ENCODE data around the gene ITIH6.

GRCh38 chrX:54788446-54788845 is 9.6 kb downstream of the ITIH6 start:
- TF ChIP-seq CTCF (conservative IDR thresholded peaks at IDR 0.05; ENCODE audit: low read depth, low read length), result no peak
- no peak for TF ChIP-seq EZH2 (IDR thresholded peaks at IDR 0.05; ENCODE audit: low read length, unreplicated experiment)
- TF ChIP-seq EZH2phosphoT487 (IDR thresholded peaks at IDR 0.05; ENCODE audit: borderline replicate concordance, low read length), result no peak
